H9 (cell line): ENCODE data around the gene SRPK2. TPM values are rescaled to one million over a fixed set of nuclear protein-coding genes. Genes with fewer than 3 reads are reported as not detected.
A peak's percentile ranks its signal among the peaks of the same experiment; 100 is the strongest.

Experiments used
- DNase-seq: peaks from one replicate; pipeline ENCODE4 v3.0.0-alpha.2; 2017
- H2AFZ ChIP-seq: one replicate; pipeline ENCODE4 v1.6.1; 2013; ENCODE audit warnings: mild to moderate bottlenecking, low read length, control low read depth, moderate library complexity
- H2AK5ac ChIP-seq: 2 replicates; pipeline ENCODE4 v1.6.1; 2013; ENCODE audit warnings: low read length, control low read depth, mixed read lengths; ENCODE audit not compliant: insufficient read length
- H2BK120ac ChIP-seq: one replicate; pipeline ENCODE4 v1.6.1; 2013; ENCODE audit warnings: low read depth, mild to moderate bottlenecking, low read length, control low read depth, inconsistent platforms; ENCODE audit not compliant: poor library complexity, severe bottlenecking
- H2BK12ac ChIP-seq: 2 replicates; pipeline ENCODE4 v1.6.1; 2013; ENCODE audit warnings: low read length, control low read depth, mixed read lengths, low read depth; ENCODE audit not compliant: insufficient read length
- H2BK15ac ChIP-seq: 2 replicates; pipeline ENCODE4 v1.6.1; 2013; ENCODE audit warnings: low read depth, low read length, control low read depth
- H2BK20ac ChIP-seq: one replicate; pipeline ENCODE4 v1.6.1; 2013; ENCODE audit warnings: low read depth, mild to moderate bottlenecking, low read length, control low read depth, inconsistent platforms; ENCODE audit not compliant: poor library complexity, severe bottlenecking
- H2BK5ac ChIP-seq: 2 replicates; pipeline ENCODE4 v1.6.1; 2013; ENCODE audit warnings: low read length, control low read depth, mixed read lengths; ENCODE audit not compliant: insufficient read length
- H3K14ac ChIP-seq: 2 replicates; pipeline ENCODE4 v1.6.1; 2013; ENCODE audit warnings: low read length, control low read depth; ENCODE audit not compliant: insufficient read depth
- H3K18ac ChIP-seq: 2 replicates; pipeline ENCODE4 v1.6.1; 2013; ENCODE audit warnings: low read depth, mild to moderate bottlenecking, mixed read lengths, low read length, control low read depth; ENCODE audit not compliant: insufficient read length
- H3K23ac ChIP-seq: 2 replicates; pipeline ENCODE4 v1.6.1; 2013; ENCODE audit warnings: low read length, control low read depth, mixed read lengths, low read depth; ENCODE audit not compliant: insufficient read length
- H3K23me2 ChIP-seq: 2 replicates; pipeline ENCODE4 v1.6.1; 2013; ENCODE audit warnings: low read depth, mild to moderate bottlenecking, mixed read lengths, low read length, control low read depth; ENCODE audit not compliant: insufficient read length, poor library complexity, severe bottlenecking
- H3K27ac ChIP-seq: 2 replicates; pipeline ENCODE4 v1.5.1; 2013; ENCODE audit warnings: low read length, control low read depth, mixed read lengths, low read depth; ENCODE audit not compliant: insufficient read length
- H3K27me3 ChIP-seq: 2 replicates; pipeline ENCODE4 v1.6.1; 2013; ENCODE audit warnings: low read length, control low read depth, inconsistent platforms; ENCODE audit not compliant: insufficient read depth
- H3K4ac ChIP-seq: 2 replicates; pipeline ENCODE4 v1.6.1; 2013; ENCODE audit warnings: low read depth, mild to moderate bottlenecking, control low read depth, inconsistent platforms, low read length, moderate library complexity
- H3K4me1 ChIP-seq: 2 replicates; pipeline ENCODE4 v1.6.1; 2013; ENCODE audit warnings: low read length, control low read depth, inconsistent platforms; ENCODE audit not compliant: insufficient read depth
- H3K4me2 ChIP-seq: 2 replicates; pipeline ENCODE4 v1.6.1; 2013; ENCODE audit warnings: low read length, control low read depth, mixed read lengths; ENCODE audit not compliant: insufficient read length, insufficient read depth
- H3K56ac ChIP-seq: 2 replicates; pipeline ENCODE4 v1.6.1; 2013; ENCODE audit warnings: low read depth, mild to moderate bottlenecking, mixed read lengths, low read length, control low read depth; ENCODE audit not compliant: insufficient read length
- H3K79me1 ChIP-seq: 2 replicates; pipeline ENCODE4 v1.6.1; 2013; ENCODE audit warnings: low read depth, mild to moderate bottlenecking, moderate library complexity, low read length, control low read depth, inconsistent platforms; ENCODE audit not compliant: insufficient read depth, poor library complexity, severe bottlenecking
- H3K79me2 ChIP-seq: 2 replicates; pipeline ENCODE4 v1.6.1; 2013; ENCODE audit warnings: low read length, control low read depth, inconsistent platforms; ENCODE audit not compliant: insufficient read depth
- H3K9ac ChIP-seq: 2 replicates; pipeline ENCODE4 v1.6.1; 2013; ENCODE audit warnings: low read length, control low read depth, mixed read lengths; ENCODE audit not compliant: insufficient read length; ENCODE audit errors: extremely low read depth
- H3K9me3 ChIP-seq: one replicate; pipeline ENCODE4 v1.6.1; 2013; ENCODE audit warnings: low read depth, low read length, inconsistent platforms; ENCODE audit not compliant: control insufficient read depth
- H3T11ph ChIP-seq: one replicate; pipeline ENCODE4 v1.6.1; 2013; ENCODE audit warnings: mild to moderate bottlenecking, low read length, control low read depth, inconsistent platforms
- H4K20me1 ChIP-seq: one replicate; pipeline ENCODE4 v1.6.1; 2013; ENCODE audit not compliant: control insufficient read depth, insufficient read length, insufficient read depth
- H4K5ac ChIP-seq: 2 replicates; pipeline ENCODE4 v1.6.1; 2013; ENCODE audit warnings: low read depth, mild to moderate bottlenecking, mixed read lengths, low read length, control low read depth; ENCODE audit not compliant: insufficient read length
- H4K8ac ChIP-seq: replicated peaks from 2 replicates; pipeline ENCODE4 v1.6.1; 2013; ENCODE audit warnings: low read length, control low read depth, mixed read lengths, low read depth; ENCODE audit not compliant: insufficient read length
- H4K91ac ChIP-seq: 2 replicates; pipeline ENCODE4 v1.6.1; 2013; ENCODE audit warnings: low read depth, mild to moderate bottlenecking, moderate library complexity, mixed read lengths, low read length, control low read depth; ENCODE audit not compliant: insufficient read length
- H3K27ac Mint-ChIP-seq, 3 experiments: 2 replicates in 2 of 3; 3 replicates in 1 of 3; pipeline ENCODE4 v1.8.0; 2020 to 2021; ENCODE audit warnings: mixed read lengths in 3 of 3, mild to moderate bottlenecking in 1 of 3, moderate library complexity in 1 of 3
- H3K27me3 Mint-ChIP-seq: 2 replicates; pipeline ENCODE4 v1.8.0; 2021; ENCODE audit warnings: low read depth, mild to moderate bottlenecking, moderate library complexity, mixed read lengths
- H3K36me3 Mint-ChIP-seq, 3 experiments: 2 replicates in 2 of 3; 3 replicates in 1 of 3; pipeline ENCODE4 v1.8.0; 2020 to 2021; ENCODE audit warnings: low read depth in 3 of 3, mixed read lengths in 3 of 3; ENCODE audit not compliant: insufficient read depth in 1 of 3
- H3K4me1 Mint-ChIP-seq, 2 experiments: 2 replicates each; pipeline ENCODE4 v1.8.0; 2020; ENCODE audit warnings: mixed read lengths in 2 of 2
- H3K4me3 Mint-ChIP-seq, 2 experiments: 2 replicates in 1 of 2; 3 replicates in 1 of 2; pipeline ENCODE4 v1.8.0; 2020 to 2021; ENCODE audit warnings: mild to moderate bottlenecking in 2 of 2, mixed read lengths in 2 of 2, moderate library complexity in 1 of 2
- H3K9me3 Mint-ChIP-seq, 2 experiments: 2 replicates in 1 of 2; 3 replicates in 1 of 2; pipeline ENCODE4 v1.8.0; 2020; ENCODE audit warnings: mild to moderate bottlenecking in 2 of 2, mixed read lengths in 2 of 2, moderate library complexity in 1 of 2
- WGBS: extraction: QIAGEN DNeasy Blood & Tissue Kit; methylation state at CpG from one replicate; pipeline ENCODE4 v1.1.7; 2013; ENCODE audit warnings: missing lambda C conversion rate, low lambda C conversion rate, mixed read lengths; ENCODE audit not compliant: insufficient read length; ENCODE audit errors: extremely low coverage; 5-methylcytosine and 5-hydroxymethylcytosine counted together
- total RNA-seq: library from RNA; stranded (reverse); gene quantifications from 2 replicates; pipeline ENCODE4 v1.2.1, GENCODE V29; 2021
- TF ChIP-seq, protein P1 (sequence below): fragments of 200-600 bp; sonication (generic); conservative IDR thresholded peaks from 3 replicates; pipeline ENCODE4 v1.8.0; 2021; ENCODE audit warnings: antibody characterized with exemption, mild to moderate bottlenecking

SRPK2 gene
- total RNA-seq, 1 experiment from 2014 or later: 41.1 TPM

DNA sequence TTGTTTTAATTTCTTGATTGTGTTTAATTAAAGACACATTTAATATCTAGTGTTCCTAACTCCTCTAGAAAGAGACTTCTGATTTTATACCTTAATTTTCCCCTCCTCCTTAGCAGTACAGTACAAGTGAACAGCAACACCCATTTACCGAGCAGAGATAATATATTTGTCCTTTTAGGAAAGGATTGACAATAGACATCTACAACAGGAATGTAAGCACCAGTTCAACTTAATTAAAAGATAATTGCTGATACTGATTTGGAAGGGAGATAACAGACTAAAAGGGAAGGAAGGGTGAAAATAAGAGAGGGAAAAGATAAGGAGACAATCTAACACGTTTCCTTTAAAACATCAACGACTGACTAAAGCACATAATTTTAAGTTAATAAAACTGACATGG is 119.3 kb downstream of the SRPK2 start:
- Mint-ChIP-seq H3K4me3 (no peak overlapping the region), H3K4me1 (peaks cover 9 to 12% of the 10 kb centered on the region in 2 experiments)
- WGBS: no CpG with 5 or more reads among the region's 3 CpGs

More for the DNA sequence above, 119.3 kb downstream of the SRPK2 start:
- Histone ChIP-seq H2BK120ac (no peak overlapping the region), H3K23ac (no peak overlapping the region), H3K27ac (no peak overlapping the region), H3K4me1 (no peaks in the 10 kb centered on the region; the same call in 1 of the 2 replicates), H2AFZ (no peak overlapping the region), H3K9ac (no peak overlapping the region), H4K5ac (no peak overlapping the region), H3K18ac (no peak overlapping the region), H3K27me3 (no peaks in the 10 kb centered on the region), H3K23me2 (no peaks in the 10 kb centered on the region), H4K8ac (no peak overlapping the region), H2AK5ac (no peak overlapping the region), H3T11ph (no peak overlapping the region), H2BK5ac (no peak overlapping the region), H3K79me2 (no peaks in the 10 kb centered on the region), H4K20me1 (no peaks in the 10 kb centered on the region), H2BK20ac (no peak overlapping the region), H2BK15ac (no peak overlapping the region), H3K4ac (no peak overlapping the region), H3K56ac (no peak overlapping the region), H3K79me1 (no peaks in the 10 kb centered on the region), H3K4me2 (no peak overlapping the region), H4K91ac (no peak overlapping the region), H3K14ac (no peak overlapping the region), H2BK12ac (no peak overlapping the region), H3K9me3 (no peaks in the 10 kb centered on the region)
- Mint-ChIP-seq H3K27ac (peak overlapping the region in 2 of 3 experiments; percentile 2 to 69; a peak in 4 of 7 replicates), H3K9me3 (no peaks in the 10 kb centered on the region), H3K27me3 (no peaks in the 10 kb centered on the region), H3K36me3 (no peaks in the 10 kb centered on the region)
- DNase-seq: no peak
- TF ChIP-seq, protein P1, sequence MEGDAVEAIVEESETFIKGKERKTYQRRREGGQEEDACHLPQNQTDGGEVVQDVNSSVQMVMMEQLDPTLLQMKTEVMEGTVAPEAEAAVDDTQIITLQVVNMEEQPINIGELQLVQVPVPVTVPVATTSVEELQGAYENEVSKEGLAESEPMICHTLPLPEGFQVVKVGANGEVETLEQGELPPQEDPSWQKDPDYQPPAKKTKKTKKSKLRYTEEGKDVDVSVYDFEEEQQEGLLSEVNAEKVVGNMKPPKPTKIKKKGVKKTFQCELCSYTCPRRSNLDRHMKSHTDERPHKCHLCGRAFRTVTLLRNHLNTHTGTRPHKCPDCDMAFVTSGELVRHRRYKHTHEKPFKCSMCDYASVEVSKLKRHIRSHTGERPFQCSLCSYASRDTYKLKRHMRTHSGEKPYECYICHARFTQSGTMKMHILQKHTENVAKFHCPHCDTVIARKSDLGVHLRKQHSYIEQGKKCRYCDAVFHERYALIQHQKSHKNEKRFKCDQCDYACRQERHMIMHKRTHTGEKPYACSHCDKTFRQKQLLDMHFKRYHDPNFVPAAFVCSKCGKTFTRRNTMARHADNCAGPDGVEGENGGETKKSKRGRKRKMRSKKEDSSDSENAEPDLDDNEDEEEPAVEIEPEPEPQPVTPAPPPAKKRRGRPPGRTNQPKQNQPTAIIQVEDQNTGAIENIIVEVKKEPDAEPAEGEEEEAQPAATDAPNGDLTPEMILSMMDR: no peak
